Measurements from ENCODE around the gene KRABD2.

KRABD2 gene

DNA sequence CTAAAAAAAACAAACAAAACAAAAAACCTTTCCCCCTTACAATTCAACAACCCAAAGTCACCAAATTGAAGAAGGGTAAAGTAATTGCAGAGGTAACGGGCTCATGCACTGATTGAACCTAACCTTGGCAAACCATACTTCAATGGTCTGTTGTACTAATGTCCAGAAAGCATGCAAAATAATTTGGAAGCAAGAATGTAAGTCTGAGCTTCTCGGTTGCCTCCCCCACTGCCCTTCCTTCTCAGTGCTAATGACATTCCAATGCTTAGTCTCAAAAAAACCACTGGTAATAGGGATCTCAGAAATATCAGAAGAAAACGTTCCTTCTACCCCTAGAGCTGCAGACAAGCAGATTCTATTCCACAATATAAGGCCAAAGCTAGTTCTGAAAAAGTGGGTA, 15.8 kb downstream of the KRABD2 start:
- no peak for TF ChIP-seq SIN3A (IDR thresholded peaks at IDR 0.05; ENCODE audit: low read depth, low read length)
- no peak for TF ChIP-seq BCL3 (IDR thresholded peaks at IDR 0.05; ENCODE audit: borderline replicate concordance, insufficient read depth, low read depth, low read length, poor library complexity, severe bottlenecking)
- no peak for TF ChIP-seq RELB (IDR thresholded peaks at IDR 0.05; ENCODE audit: low read depth)
- TF ChIP-seq KAT2A (conservative IDR thresholded peaks at IDR 0.05; ENCODE audit: control insufficient read depth, low read depth, low read length): no peak
- TF ChIP-seq ZNF274 (IDR thresholded peaks at IDR 0.05; ENCODE audit: insufficient read depth, insufficient read length): no peak
- TF ChIP-seq RB1 (IDR thresholded peaks at IDR 0.05; ENCODE audit: borderline replicate concordance): no peak
- no peak for TF ChIP-seq POU2F2 (IDR thresholded peaks at IDR 0.05; ENCODE audit: borderline replicate concordance, low read depth, low read length)
- no peak for TF ChIP-seq TCF3 (IDR thresholded peaks at IDR 0.05; ENCODE audit: borderline replicate concordance, insufficient read depth, low read depth, low read length)
- no peak for TF ChIP-seq ZBTB4 (CRISPR knock-in tag; IDR thresholded peaks at IDR 0.05)
- TF ChIP-seq CREB1 (IDR thresholded peaks at IDR 0.05; ENCODE audit: low read depth): no peak
- TF ChIP-seq PAX8 (IDR thresholded peaks at IDR 0.05): no peak
- Histone ChIP-seq H3K27me3 (replicated peaks in 1 of 2; ENCODE audit: control insufficient read depth in 2 of 2, insufficient read depth in 2 of 2, low read length in 1 of 2) (no peaks in the 10 kb centered on the region), H3K79me2 (ENCODE audit: control insufficient read depth, insufficient read depth, low read length) (no peaks in the 10 kb centered on the region), H3K4me3 (no peak overlapping the region), H3K9ac (ENCODE audit: control insufficient read depth, insufficient read depth, low read length) (no peak overlapping the region), H3K9me3 (replicated peaks; ENCODE audit: control insufficient read depth, insufficient read depth, low read length) (no peaks in the 10 kb centered on the region), H3K4me2 (ENCODE audit: control insufficient read depth, insufficient read depth) (no peak overlapping the region), H2AFZ (ENCODE audit: control insufficient read depth, low read depth, low read length) (no peak overlapping the region), H3K36me3 (ENCODE audit: control insufficient read depth in 2 of 2, insufficient read depth in 2 of 2, low read length in 1 of 2) (no peaks in the 10 kb centered on the region), H4K20me1 (ENCODE audit: control insufficient read depth, insufficient read depth) (no peaks in the 10 kb centered on the region), H3K4me1 (ENCODE audit: control insufficient read depth, insufficient read depth, low read length) (no peaks in the 10 kb centered on the region), H3K27ac (ENCODE audit: control insufficient read depth, insufficient read depth) (no peak overlapping the region)
- ChIA-PET RAD21 (ENCODE audit: unreplicated experiment) (no interaction called here), POLR2A (interaction anchor here (0.7 kb wide), 1 partner anchor 24 kb away, joined by 4 read pairs; no protein-coding TSS in a partner anchor), SMC1A (ENCODE audit: uncharacterized antibody, unreplicated experiment) (interaction anchor here (1.2 kb wide), 1 partner anchor 19 kb away, joined by 3 read pairs; no protein-coding TSS in a partner anchor), CTCF (interaction anchor here (1.1 kb wide), 1 partner anchor 22 kb away, joined by 3 read pairs; no protein-coding TSS in a partner anchor)
- in situ Hi-C loops (cut with MboI): no loop called here
- BruUV-seq (replicated peaks): no TSS peak
- FAIRE-seq: no peak
- DNase-seq (ENCODE audit: low read depth, low spot score): no peak
- ATAC-seq: no peak
- 19% methylated on average over 3 of the region's 3 CpGs for WGBS (ENCODE audit: insufficient coverage, insufficient replicate concordance, low lambda C conversion rate, missing lambda C conversion rate)
- intact Hi-C loops (cut with micrococcal nuclease; ENCODE audit: unreplicated experiment): no loop called here

Data from GM12878 (cell line).